Gastroesophageal sphincter (tissue), 4 donors: ENCODE results near the gene TBATA. TPM values are rescaled to one million over a fixed set of nuclear protein-coding genes. Genes with fewer than 3 reads are reported as not detected.

Source experiments
- ATAC-seq: fragments of 150-250 bp; one replicate; pipeline ENCODE4 v1.9.1; 2016; ENCODE audit warnings: mild to moderate bottlenecking, moderate library complexity
- H3K27ac ChIP-seq, 4 donors: fragments of 200-600 bp; sonication (generic) in 3 of 4; 1 replicate in 3 of 4; 2 replicates in 1 of 4; pipeline ENCODE4 v1.5.1; 2016 to 2019
- H3K27me3 ChIP-seq: fragments of 200-600 bp; sonication (generic); one replicate; pipeline ENCODE4 v1.5.1; 2019
- H3K36me3 ChIP-seq, 2 donors: fragments of 200-600 bp; sonication (generic); one replicate each; pipeline ENCODE4 v1.5.1; 2019; ENCODE audit warnings: control low read depth in 1 of 2
- H3K4me1 ChIP-seq, 3 donors: fragments of 200-600 bp; sonication (generic); 1 replicate in 2 of 3; 2 replicates in 1 of 3; pipeline ENCODE4 v1.5.1; 2016 to 2019; ENCODE audit warnings: control low read depth in 2 of 3
- H3K4me3 ChIP-seq, 2 donors: fragments of 200-600 bp; sonication (generic); one replicate each; pipeline ENCODE4 v1.5.1; 2019; ENCODE audit warnings: mild to moderate bottlenecking in 1 of 2, moderate library complexity in 1 of 2
- H3K9me3 ChIP-seq, 3 donors: fragments of 200-600 bp; sonication (generic); one replicate each; pipeline ENCODE4 v1.5.1; 2017 to 2019; ENCODE audit warnings: control low read depth in 2 of 3
- EP300 ChIP-seq: sonication (generic); formaldehyde crosslinking; IDR thresholded peaks from one replicate; pipeline ENCODE4 v1.6.1; 2017; ENCODE audit warnings: antibody characterized with exemption, mild to moderate bottlenecking
- POLR2A ChIP-seq, 2 donors: fragments of 450-650 bp; IDR thresholded peaks; one replicate each; pipeline ENCODE4 v1.6.1; 2017; ENCODE audit warnings: antibody characterized with exemption in 2 of 2, mild to moderate bottlenecking in 2 of 2, moderate library complexity in 1 of 2
- POLR2AphosphoS5 ChIP-seq: sonication (generic); formaldehyde crosslinking; IDR thresholded peaks from one replicate; pipeline ENCODE4 v1.6.1; 2017; ENCODE audit warnings: antibody characterized with exemption
- WGBS, 2 donors: methylation state at CpG; one replicate each; pipeline ENCODE4 v1.1.5; 2018; ENCODE audit warnings: low coverage in 1 of 2; 5-methylcytosine and 5-hydroxymethylcytosine counted together
- total RNA-seq, 4 donors: library from RNA; depleted of rRNA; stranded (reverse); fragments of >200 nt; gene quantifications; one replicate each; pipeline ENCODE4 v1.1.0, GENCODE V29; 2016
- TF ChIP-seq, protein P1 (sequence below), 4 experiments: fragments of 200-600 bp in 2 of 4; fragments of 450-650 bp in 2 of 4; sonication (generic) in 1 of 4; IDR thresholded peaks; one replicate each; pipeline ENCODE4 v1.5.1; 2017 to 2019; ENCODE audit warnings: antibody characterized with exemption in 4 of 4, mild to moderate bottlenecking in 2 of 4, moderate library complexity in 2 of 4

The TBATA gene
- total RNA-seq, 4 donors from 2014 or later, result not detected

GRCh38 chr10:70791386-70792039, 6.3 kb upstream of the TBATA start:
- peaks cover 0 to 7% (median 0%) of the 10 kb centered on the region in 3 donors for H3K9me3 ChIP-seq
- no peaks in the 10 kb centered on the region for H3K27me3 ChIP-seq
- no peaks in the 10 kb centered on the region for H3K4me1 ChIP-seq
- no peak for TF ChIP-seq POLR2A (IDR thresholded peaks at IDR 0.05)
- TF ChIP-seq, protein P1, sequence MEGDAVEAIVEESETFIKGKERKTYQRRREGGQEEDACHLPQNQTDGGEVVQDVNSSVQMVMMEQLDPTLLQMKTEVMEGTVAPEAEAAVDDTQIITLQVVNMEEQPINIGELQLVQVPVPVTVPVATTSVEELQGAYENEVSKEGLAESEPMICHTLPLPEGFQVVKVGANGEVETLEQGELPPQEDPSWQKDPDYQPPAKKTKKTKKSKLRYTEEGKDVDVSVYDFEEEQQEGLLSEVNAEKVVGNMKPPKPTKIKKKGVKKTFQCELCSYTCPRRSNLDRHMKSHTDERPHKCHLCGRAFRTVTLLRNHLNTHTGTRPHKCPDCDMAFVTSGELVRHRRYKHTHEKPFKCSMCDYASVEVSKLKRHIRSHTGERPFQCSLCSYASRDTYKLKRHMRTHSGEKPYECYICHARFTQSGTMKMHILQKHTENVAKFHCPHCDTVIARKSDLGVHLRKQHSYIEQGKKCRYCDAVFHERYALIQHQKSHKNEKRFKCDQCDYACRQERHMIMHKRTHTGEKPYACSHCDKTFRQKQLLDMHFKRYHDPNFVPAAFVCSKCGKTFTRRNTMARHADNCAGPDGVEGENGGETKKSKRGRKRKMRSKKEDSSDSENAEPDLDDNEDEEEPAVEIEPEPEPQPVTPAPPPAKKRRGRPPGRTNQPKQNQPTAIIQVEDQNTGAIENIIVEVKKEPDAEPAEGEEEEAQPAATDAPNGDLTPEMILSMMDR (IDR thresholded peaks at IDR 0.05), result no peak
- no peak for TF ChIP-seq POLR2AphosphoS5
- no peak for TF ChIP-seq EP300
- no peak overlapping the region for H3K27ac ChIP-seq
- WGBS, 2 donors, result 68 to 73% methylated on average over 4 to 5 of the region's 5 CpGs
- H3K4me3 ChIP-seq, result no peak overlapping the region
- H3K36me3 ChIP-seq, result no peaks in the 10 kb centered on the region
- no peak for ATAC-seq

GRCh38 chr10:70786799-70787415, 1.7 kb upstream of the TBATA start:
- TF ChIP-seq, protein P1 (IDR thresholded peaks at IDR 0.05), result no peak
- TF ChIP-seq POLR2A (IDR thresholded peaks at IDR 0.05) (no peak), POLR2AphosphoS5 (no peak), EP300 (no peak)
- H3K4me3 ChIP-seq, result no peak overlapping the region
- H3K4me1 ChIP-seq, result no peaks in the 10 kb centered on the region
- H3K36me3 ChIP-seq, result no peaks in the 10 kb centered on the region
- 33 to 60% methylated on average over 1 to 3 of the region's 5 CpGs for WGBS, 2 donors
- H3K27ac ChIP-seq, result no peak overlapping the region
- no peaks in the 10 kb centered on the region for H3K27me3 ChIP-seq
- no peak for ATAC-seq
- peaks cover 0 to 7% (median 0%) of the 10 kb centered on the region in 3 donors for H3K9me3 ChIP-seq

- Histone ChIP-seq H3K4me3 (no peak overlapping the region), H3K9me3 (peaks cover 0 to 7% (median 0%) of the 10 kb centered on the region in 3 donors), H3K27ac (no peak overlapping the region), H3K27me3 (no peaks in the 10 kb centered on the region), H3K36me3 (no peaks in the 10 kb centered on the region), H3K4me1 (no peaks in the 10 kb centered on the region)
- TF ChIP-seq, protein P1 (IDR thresholded peaks at IDR 0.05), result no peak
- TF ChIP-seq POLR2AphosphoS5 (no peak), POLR2A (IDR thresholded peaks at IDR 0.05) (no peak), EP300 (no peak)
- 47 to 71% methylated on average over 2 of the region's 2 CpGs for WGBS, 2 donors
- ATAC-seq, result no peak
Measured at GRCh38 chr10:70784471-70784870, 706 bp downstream of the TBATA start.

GRCh38 chr10:70784016-70784415, 1.2 kb downstream of the TBATA start:
- no peaks in the 10 kb centered on the region for H3K36me3 ChIP-seq
- no peak for TF ChIP-seq EP300
- WGBS, 2 donors, result 70 to 79% methylated on average over 5 of the region's 5 CpGs
- H3K27me3 ChIP-seq, result no peaks in the 10 kb centered on the region
- no peak for ATAC-seq
- no peak overlapping the region for H3K27ac ChIP-seq
- no peak overlapping the region for H3K4me3 ChIP-seq
- peaks cover 0 to 7% (median 0%) of the 10 kb centered on the region in 3 donors for H3K9me3 ChIP-seq
- H3K4me1 ChIP-seq, result no peaks in the 10 kb centered on the region

DNA sequence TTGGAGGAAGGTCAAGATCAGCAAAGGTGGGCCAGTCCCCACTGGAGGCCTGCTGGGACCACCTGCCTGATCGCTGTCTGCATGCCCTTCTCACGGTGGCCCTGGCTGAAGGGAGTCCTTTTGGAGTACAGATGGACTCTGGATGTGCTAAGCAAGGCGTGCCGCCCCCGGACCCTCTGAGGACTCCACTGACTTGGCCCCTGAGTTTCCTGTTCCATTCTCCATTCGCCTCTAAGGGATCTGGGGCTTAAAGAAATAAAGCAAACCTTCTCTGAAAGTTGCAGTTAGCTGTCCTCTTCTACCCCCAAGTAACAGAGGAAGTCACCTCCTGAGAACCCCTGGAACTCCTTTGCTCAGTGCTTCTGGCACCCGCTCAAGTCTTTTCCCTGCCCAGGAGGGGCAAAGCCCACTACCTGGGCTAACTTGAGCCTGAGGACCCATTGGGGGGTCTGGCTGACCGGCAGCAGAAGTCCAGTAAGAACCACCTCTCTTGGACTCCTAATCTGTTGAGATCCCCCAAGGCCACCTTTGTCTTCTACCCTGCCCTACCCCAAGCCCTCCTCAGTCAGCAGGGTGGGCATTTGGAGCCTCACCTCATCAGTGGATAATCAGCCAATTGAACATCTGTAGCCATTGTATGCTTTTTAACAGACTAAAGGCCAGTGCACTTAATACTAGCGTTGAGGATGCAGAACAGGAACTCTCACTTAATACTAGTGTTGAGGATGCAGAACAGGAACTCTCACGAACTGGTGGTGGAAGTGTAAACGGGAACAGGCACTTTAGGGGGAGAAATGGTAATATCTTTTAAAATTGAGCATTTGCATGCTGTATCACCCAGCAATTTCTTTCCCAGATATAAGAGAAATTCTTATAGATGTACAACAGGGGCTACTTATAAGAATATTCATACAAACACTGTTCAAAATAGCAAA, 2.2 kb downstream of the TBATA start:
- Histone ChIP-seq H3K27me3 (no peaks in the 10 kb centered on the region), H3K9me3 (peaks cover 0 to 3% (median 0%) of the 10 kb centered on the region in 3 donors), H3K27ac (no peak overlapping the region), H3K4me3 (no peak overlapping the region), H3K4me1 (no peaks in the 10 kb centered on the region), H3K36me3 (no peaks in the 10 kb centered on the region)
- WGBS, 2 donors, result 56 to 81% methylated on average over 3 to 5 of the region's 11 CpGs
- TF ChIP-seq POLR2AphosphoS5 (no peak), EP300 (no peak), POLR2A (IDR thresholded peaks at IDR 0.05) (no peak)
- TF ChIP-seq, protein P1 (IDR thresholded peaks at IDR 0.05), result no peak
- no peak for ATAC-seq
